HG03280 (cell line): ENCODE measurements around the gene ZBTB26.
"Not testable (repeated sequence)": the region's sequence is repeated elsewhere in the genome, so short reads cannot be mapped to it uniquely, and the experiment has no call there.

Source experiments
- ATAC-seq: cut with Tn5 transposase; IDR thresholded peaks from one replicate; pipeline ENCODE4 v1.9.1; 2021; ENCODE audit warnings: mild to moderate bottlenecking, moderate library complexity; ENCODE audit not compliant: unreplicated experiment

The ZBTB26 gene

DNA sequence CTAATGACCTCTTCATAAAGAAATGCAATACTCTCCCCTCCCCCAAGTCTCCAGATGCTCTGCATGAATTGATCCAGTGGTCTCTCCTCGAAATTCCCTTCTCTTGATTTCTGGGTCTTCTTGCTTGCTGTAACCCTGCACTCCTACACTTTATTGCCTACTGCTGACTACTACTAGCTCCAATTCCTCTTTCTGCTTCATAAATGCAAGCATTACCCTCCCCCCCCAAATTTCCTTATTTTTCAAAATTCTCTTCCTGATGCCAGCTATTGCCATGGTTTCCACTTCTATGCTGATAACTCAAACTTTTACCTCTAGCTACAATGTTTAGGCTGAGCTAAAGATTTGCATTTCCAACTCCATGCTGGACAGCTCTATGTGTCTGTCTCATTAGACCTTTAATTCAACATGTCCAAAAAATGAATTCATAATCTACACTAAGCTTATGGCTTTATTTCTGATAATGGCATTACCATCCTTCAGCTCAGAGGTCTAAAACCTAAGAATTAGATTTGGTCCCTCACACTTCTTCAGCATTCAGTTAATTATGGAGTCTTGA is 1.4 kb downstream of the ZBTB26 start:
- no peak for ATAC-seq

DNA sequence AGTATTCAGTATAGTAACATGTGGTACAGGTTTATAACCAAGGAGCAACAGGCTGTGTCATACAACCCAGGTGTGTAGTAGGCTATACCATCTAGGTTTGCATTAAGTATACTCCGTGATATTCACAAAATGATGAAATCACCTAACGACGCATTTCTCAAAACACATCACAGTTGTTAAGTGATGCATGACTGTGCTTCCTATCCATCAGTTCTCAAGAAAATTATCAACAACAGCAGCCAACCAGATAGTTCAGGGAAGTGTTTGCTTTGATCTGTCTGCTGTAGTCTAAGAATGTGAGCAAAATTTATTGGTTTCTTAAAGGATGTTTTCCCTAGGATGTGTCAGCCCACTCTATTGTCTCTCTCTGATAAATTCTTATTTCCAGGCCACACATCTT is 7.4 kb downstream of the ZBTB26 start:
- ATAC-seq, result no peak

DNA sequence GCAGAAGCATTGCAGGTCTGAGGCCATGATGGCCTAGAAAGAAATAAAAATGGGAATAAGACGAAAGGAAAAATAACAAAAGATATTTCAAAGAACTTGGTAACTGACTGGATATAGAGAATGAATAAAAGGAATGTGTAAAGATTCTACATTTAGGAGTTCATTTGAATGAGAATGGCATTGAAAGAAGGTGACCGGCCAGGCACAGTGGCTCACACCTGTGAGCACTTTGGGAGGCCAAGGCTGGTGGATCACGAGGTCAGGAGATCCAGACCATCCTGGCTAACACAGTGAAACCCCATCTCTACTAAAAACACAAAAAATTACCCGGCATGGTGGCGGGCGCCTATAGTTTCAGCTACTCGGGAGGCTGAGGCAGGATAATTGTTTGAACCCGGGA is 8.6 kb downstream of the ZBTB26 start:
- ATAC-seq, result no peak

DNA sequence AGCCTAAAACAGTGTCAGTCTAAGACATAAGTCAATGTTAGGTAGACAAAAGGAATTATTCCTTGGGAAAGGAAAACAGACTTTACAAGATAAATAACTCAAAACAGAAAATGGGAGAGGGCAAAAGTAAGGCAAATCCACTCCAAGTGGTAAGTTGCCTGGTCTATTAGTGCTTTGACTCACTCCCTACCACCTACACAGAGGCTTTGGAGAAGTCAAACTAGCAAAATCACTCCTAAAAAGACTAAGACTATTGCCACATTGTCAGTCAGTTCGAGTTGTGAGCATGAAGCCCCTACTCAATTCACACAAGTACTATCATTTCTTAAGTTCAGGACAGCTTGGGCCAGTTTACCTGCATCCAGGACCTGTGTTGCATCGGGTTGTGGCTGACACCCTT is 13.0 kb downstream of the ZBTB26 start:
- ATAC-seq, result no peak

DNA sequence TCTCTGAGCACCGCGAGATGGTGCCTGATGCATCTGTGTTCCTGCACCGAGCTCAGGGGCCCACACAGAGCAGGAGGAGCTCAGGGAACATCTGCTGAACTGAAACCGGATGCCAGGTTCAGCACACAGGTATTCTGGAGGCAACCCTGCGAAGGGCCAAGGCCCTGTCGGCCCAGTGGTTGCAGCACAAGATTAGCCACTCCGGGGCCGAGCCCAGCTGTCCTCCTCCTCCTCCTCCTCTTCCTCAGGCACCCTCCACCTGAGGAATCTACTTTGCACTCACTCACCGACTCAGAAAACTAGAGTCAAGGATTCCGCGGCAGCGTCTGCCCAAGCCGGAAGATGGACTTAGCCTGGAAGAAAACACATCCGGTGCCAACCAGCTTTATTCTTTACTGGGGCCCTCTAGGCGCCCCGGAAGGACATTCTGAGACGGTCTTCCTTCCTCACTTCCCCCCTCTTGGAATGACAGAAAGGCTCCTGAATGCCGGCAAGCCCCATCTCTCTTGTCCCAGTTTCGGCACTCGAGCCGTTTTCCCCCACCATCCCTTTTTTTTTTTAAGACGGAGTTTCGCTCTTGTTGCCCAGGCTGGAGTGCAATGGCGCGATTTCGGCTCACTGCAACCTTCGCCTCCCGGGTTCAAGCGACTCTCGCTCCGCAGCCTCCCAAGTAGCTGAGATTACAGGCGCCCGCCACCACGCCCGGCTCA is 18.2 kb downstream of the ZBTB26 start, which contains the start of gene ZBTB6:
Gene ZBTB6 (minus strand): TSS at position 360 of the 710 bp plus-strand sequence. CDS start 1,251 bp downstream, outside the sequence.
- ATAC-seq, result peak; percentile 99

DNA sequence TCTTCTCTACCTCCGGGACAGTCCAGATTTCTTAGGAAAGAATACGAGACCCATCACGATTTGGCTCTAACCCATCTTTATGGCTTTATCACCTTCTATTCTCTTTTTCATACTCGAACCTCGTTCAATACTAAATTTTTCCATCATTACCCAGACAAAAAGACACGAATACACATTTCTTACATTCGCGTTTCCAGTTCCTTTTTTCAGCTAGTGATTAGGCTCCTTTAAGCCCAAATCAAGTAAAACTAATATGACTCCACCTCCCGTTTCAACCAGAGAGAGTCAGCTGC is 18.7 kb downstream of the ZBTB26 start:
- no peak for ATAC-seq

DNA sequence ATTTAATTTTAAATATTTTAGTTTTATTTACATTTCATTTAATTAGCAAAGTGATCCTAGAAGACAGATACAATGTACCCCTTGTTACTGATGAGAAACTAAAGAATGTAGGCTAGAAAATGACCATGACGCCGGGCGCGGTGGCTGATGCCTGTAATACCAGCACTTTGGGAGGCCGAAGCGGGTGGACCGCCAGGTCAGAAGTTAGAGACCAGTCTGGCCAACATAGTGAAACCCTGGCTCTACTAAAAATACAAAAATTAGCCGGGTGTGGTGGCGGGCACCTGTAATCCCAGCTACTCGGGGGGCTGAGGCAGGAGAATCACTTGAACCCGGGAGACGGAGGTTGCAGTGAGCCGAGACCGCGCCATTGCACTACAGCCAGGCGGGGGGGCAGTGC is 25.2 kb downstream of the ZBTB26 start:
- ATAC-seq, result not testable (repeated sequence)

DNA sequence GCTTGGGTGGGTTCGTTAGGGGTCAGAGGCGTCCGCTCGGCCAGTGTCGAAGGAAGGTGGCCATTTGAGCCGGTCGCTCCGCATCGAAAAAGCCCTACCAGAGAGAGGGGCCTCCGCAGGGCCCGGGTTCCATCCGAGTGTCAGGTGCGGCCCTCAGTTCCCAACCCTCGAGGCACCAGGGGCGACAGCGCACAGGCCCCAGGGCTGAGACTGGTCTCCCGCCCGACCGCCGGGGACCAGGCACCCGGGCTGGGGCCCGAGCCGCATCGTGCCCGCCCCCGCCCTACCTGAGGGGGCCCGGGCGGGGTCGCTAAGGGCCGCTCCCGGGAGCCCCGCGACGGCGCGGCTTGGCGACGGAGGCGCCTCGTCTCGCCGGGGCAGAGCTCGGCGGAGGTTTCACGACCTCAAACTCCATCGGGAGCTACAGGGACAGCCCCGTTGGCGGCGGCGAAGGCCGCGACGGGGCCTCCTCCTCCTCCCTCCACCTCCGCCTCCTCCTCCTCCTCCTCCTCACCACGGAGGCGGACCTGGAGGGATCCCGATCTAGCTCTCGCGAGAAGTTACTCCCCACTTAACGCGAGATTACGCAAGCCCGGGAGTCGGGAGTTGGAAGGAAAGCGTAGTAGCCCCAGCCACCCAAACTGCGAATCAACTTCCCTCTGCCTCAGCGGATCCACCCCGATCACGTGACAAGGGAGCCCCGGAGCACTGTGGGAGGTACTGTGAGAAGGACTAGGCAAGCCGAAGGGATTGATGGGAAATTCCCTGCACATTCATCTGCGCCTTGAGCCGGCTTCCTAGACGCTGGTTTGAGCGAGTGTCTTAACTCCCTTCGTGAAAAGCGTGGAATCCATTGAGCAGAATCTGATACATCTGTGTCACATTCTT is 26.2 kb downstream of the ZBTB26 start, which contains the start of gene RC3H2:
Gene RC3H2 (minus strand): TSS at position 537 of the 888 bp plus-strand sequence. CDS start 7,850 bp downstream, outside the sequence.
- ATAC-seq, result peak; percentile 89

DNA sequence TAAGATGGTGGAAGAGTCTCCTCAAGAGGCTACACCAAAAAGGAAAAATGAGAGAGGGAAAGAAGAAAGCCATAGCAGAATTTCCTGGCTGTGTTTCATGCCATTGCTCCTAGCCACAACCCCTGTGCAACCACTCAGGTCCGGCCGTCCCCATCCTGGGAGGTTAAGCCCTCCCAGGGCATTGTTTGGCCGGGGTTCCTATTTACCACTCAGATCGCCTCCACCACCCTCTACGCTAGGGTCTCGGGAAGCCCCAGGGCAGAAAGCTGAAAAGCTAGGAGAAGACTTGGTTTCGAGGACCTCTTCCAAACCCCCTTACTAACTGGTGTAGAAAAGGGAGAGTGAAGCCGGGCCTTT is 26.9 kb downstream of the ZBTB26 start:
- peak; percentile 19 for ATAC-seq

DNA sequence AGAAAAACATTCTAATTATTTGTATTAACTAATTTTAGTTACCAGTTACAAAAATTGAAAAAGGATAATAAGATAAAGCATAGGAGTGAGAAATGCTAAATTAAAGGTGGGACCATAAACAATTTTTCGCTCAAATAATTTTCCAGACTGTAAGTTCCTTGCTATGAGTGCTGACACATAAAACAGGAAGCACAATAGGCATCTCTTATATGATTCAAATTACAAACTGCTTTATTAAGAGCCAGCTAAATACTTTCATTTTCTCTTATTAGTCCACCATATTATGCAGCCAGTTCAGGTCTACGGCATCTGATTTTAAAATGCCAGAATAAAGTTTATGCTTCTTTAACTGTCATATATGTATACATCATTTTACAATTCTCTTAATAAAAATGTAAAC is 30.5 kb downstream of the ZBTB26 start:
- ATAC-seq, result no peak

DNA sequence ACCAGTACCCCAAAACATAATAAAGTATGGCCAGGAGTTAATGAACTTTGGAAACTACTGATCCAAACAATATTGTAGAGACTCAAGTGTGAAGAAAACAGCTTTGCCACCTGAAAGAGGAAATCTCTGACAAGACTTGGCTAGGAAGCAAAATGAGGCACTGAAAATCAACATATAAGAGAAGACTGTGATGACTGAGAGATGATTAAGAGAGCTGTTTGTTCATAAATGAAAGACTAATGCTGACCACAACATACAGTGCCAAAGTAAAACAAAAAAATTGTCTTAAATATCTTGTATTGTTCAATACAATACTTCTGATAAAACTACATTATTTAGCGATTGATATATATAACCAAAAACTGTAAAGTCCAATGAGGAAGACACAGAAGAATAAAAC is 33.3 kb downstream of the ZBTB26 start:
- ATAC-seq, result no peak

DNA sequence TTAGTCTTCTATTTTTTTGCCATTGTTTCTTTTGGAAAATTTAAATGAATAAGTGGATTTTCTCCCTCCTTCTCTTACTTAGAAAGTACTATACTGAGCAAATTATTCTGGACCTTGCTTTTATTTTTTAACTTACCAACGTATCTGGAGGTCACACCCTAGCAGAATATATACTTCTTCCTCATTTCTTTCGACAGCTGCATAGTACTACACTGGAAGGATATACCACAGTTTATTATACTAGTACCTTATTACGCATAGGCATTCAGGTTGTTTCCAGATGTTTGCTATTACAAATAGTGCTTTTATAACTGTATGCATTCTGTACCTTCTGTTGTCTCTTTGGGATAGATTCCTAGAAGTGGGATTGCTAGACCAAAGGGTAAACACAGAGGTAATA is 42.8 kb downstream of the ZBTB26 start:
- no peak for ATAC-seq

DNA sequence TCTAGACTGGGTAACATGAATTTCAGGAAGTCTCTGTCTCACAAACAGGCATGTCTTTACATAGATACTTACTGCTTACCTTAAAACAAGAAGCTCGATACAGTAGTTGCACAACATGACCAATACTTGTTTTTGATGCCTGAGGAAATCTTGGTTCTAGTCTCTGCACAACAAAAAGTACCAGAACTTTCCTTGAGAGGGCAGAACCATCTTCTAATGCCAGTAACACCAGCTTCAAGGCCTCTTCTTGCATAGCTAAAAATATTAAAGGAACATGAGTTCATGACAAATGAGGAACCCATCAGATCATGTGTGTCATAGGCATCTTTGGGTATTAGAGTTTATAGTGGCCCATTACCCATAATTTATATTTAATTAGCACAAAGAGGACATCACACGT is 48.2 kb downstream of the ZBTB26 start:
- no peak for ATAC-seq

DNA sequence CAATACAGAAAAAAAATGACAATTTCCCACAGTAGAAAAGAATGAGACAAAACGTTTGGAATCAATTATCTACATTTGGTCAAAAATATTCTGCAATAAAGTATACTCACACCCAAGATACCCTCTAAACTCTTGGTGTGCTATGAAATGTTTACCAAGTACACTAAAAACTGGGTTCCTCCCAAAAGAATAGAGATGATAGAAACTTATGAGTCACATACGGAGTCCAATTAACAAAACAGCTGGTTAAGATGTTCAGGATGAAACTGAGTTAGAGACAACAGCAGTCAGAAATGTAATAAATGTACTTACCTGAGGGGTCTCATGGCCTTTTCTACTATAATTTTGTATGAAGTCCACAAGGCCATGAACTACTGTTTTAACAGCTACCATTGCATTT is 51.9 kb downstream of the ZBTB26 start:
- no peak for ATAC-seq

DNA sequence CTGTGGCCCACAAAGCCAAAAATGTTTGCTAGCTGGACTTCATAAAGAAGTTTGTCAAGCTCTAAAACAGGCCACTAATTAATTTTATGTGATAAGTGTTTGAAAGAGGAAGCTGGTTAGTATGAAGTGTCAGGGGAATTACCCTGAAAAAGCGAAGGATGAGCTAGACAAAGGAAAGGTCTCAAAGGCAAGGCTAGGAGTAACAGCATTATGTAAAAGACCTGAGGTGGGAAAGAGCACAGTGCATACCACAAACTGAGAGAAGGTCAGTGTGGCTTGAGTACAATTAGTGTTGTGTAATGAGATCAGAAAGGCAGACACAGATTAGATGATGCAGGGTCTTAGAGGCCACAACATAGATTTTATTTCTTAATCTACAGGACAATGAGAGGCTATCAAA is 55.8 kb downstream of the ZBTB26 start:
- no peak for ATAC-seq

DNA sequence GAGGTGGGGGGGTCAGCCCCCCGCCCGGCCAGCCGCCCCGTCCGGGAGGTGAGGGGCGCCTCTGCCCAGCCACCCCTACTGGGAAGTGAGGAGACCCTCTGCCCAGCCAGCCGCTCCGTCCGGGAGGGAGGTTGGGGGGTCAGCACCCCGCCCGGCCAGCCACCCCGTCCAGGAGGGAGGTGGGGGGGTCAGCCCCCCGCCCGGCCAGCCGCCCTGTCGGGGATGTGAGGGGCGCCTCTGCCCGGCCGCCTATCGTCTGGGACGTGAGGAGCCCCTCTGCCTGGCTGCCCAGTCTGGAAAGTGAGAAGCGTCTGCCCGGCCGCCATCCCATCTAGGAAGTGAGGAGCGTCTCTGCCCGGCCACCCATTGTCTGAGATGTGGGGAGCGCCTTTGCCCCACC is 64.0 kb downstream of the ZBTB26 start:
- ATAC-seq, result not testable (repeated sequence)

DNA sequence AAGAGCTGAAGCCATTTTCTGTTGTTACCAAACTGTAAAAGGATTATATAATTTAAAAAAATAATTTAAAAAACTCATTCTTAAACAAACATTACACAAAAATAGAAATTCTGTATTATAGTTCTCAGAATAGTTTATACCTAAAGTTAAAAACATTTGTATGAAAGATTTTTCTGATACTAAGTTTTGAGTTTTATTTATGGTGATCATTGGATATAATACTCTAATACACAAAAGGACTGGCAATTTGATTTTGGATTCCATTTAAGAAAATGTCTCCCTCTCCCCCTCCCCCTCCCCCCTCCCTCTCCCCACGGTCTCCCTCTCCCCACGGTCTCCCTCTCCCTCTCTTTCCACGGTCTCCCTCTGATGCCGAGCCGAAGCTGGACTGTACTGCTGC is 65.2 kb downstream of the ZBTB26 start:
- ATAC-seq, result no peak
